ENCODE data around the gene YY1. TPM values are rescaled to one million over a fixed set of nuclear protein-coding genes. Genes with fewer than 3 reads are reported as not detected.

The YY1 gene
- polyA plus RNA-seq, 3 donors = 13.3 to 35.2 (median 15.7) TPM

GRCh38 chr14:100211893-100212292 is 27.1 kb upstream of the YY1 start:
- WGBS (ENCODE audit: insufficient coverage) = 98% methylated on average over 5 of the region's 7 CpGs
- H3K36me3 ChIP-seq (replicated peaks in 1 of 2; ENCODE audit: control insufficient read depth in 1 of 2, insufficient read depth in 2 of 2, low read length in 2 of 2) = no peaks in the 10 kb centered on the region
- H3K27me3 Mint-ChIP-seq (ENCODE audit: low read depth in 3 of 3) = peaks cover 0 to 2% (median 0%) of the 10 kb centered on the region in 3 donors
- peaks cover 20% of the 10 kb centered on the region for H3K4me1 Mint-ChIP-seq
- intact Hi-C loops (cut with micrococcal nuclease) = no loop called here
- H3K9me3 Mint-ChIP-seq = peaks cover 0 to 8% (median 6%) of the 10 kb centered on the region in 7 donors
- H3K9ac ChIP-seq (ENCODE audit: insufficient read depth, low read length, poor library complexity, severe bottlenecking) = no peak overlapping the region
- H3K4me1 ChIP-seq (ENCODE audit: control insufficient read depth in 1 of 2, insufficient read depth in 2 of 2, low read length in 2 of 2) = peaks cover 16 to 26% of the 10 kb centered on the region in 2 donors
- peaks cover 5% of the 10 kb centered on the region for H3K79me2 ChIP-seq (ENCODE audit: insufficient read depth, low read length)
- H3K4me2 ChIP-seq (replicated peaks; ENCODE audit: extremely low read depth, low read length, poor library complexity, severe bottlenecking) = no peak overlapping the region
- H3K36me3 Mint-ChIP-seq = no peaks in the 10 kb centered on the region
- no peak for DNase-seq
- H3K4me3 Mint-ChIP-seq = peak overlapping the region in 1 of 2 donors; percentile 16
- H2AFZ ChIP-seq (ENCODE audit: insufficient read depth, low read depth, low read length, poor library complexity, severe bottlenecking) = no peak overlapping the region
- no peak overlapping the region for H3K4me3 ChIP-seq (replicated peaks in 1 of 3; ENCODE audit: low read depth in 2 of 3, low read length in 3 of 3)
- no peak overlapping the region for H3K27ac Mint-ChIP-seq
- TF ChIP-seq, protein P1, sequence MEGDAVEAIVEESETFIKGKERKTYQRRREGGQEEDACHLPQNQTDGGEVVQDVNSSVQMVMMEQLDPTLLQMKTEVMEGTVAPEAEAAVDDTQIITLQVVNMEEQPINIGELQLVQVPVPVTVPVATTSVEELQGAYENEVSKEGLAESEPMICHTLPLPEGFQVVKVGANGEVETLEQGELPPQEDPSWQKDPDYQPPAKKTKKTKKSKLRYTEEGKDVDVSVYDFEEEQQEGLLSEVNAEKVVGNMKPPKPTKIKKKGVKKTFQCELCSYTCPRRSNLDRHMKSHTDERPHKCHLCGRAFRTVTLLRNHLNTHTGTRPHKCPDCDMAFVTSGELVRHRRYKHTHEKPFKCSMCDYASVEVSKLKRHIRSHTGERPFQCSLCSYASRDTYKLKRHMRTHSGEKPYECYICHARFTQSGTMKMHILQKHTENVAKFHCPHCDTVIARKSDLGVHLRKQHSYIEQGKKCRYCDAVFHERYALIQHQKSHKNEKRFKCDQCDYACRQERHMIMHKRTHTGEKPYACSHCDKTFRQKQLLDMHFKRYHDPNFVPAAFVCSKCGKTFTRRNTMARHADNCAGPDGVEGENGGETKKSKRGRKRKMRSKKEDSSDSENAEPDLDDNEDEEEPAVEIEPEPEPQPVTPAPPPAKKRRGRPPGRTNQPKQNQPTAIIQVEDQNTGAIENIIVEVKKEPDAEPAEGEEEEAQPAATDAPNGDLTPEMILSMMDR (IDR thresholded peaks at IDR 0.05) = no peak
- no peak overlapping the region for H3K27ac ChIP-seq (ENCODE audit: low read depth in 1 of 2, low read length in 2 of 2)
- H3K27me3 ChIP-seq (ENCODE audit: control insufficient read depth in 2 of 2, insufficient read depth in 2 of 2, low read length in 2 of 2) = no peaks in the 10 kb centered on the region
- H3K9me3 ChIP-seq (replicated peaks in 1 of 2; ENCODE audit: control insufficient read depth in 1 of 2, insufficient read depth in 1 of 2, low read length in 2 of 2) = peaks cover 0 to 5% of the 10 kb centered on the region in 2 donors
- H4K20me1 ChIP-seq (ENCODE audit: insufficient read depth, low read length) = no peaks in the 10 kb centered on the region

DNA sequence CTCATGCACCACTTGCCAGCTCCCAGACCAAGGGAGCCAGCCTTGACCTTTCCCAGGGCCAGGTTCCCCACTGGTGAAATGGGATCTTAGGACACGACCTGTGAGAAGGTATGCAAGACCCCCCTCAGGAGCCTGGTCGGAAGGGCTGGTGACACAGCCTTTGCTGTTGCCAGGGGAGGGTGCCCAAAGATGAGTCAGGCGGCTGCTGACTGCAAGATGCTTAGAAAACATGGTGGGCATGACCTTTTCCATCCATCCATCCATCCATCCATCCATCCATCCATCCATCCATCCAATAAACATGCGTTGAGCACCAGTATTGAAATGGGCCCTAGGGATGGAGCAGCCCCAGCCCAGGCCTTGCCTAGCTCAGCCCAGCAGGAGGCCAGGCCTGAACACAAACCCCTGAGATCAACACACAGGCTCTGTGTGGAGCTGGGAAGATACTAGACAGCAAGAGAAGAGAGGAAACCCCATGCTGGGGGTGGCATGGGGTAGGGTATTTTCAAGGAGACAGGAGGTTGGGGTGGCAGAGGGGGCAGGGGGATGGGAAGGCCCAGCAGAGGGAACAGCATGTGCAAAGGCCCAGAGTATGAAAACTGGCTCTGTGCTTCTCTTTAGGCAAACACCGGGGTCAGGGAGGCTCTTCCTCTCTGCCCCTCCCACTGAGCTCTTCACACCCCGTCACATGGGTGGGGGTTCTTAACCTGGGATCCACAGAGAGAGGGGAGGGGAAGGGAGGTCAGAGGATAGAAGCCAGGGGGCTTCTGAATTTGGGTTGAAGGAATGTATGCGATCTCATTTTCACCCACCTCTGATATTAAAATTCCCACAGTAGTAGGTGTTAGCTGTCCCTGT is 26.2 kb upstream of the YY1 start:
- 100% methylated on average over 4 of the region's 7 CpGs for WGBS (ENCODE audit: insufficient coverage)
- Histone ChIP-seq H3K27ac (ENCODE audit: low read depth in 1 of 2, low read length in 2 of 2) (no peak overlapping the region), H2AFZ (ENCODE audit: insufficient read depth, low read depth, low read length, poor library complexity, severe bottlenecking) (no peak overlapping the region), H3K4me3 (replicated peaks in 1 of 3; ENCODE audit: low read depth in 2 of 3, low read length in 3 of 3) (no peak overlapping the region), H3K79me2 (ENCODE audit: insufficient read depth, low read length) (peaks cover 5% of the 10 kb centered on the region), H4K20me1 (ENCODE audit: insufficient read depth, low read length) (no peaks in the 10 kb centered on the region), H3K9ac (ENCODE audit: insufficient read depth, low read length, poor library complexity, severe bottlenecking) (no peak overlapping the region), H3K4me1 (ENCODE audit: control insufficient read depth in 1 of 2, insufficient read depth in 2 of 2, low read length in 2 of 2) (peaks cover 16 to 26% of the 10 kb centered on the region in 2 donors), H3K4me2 (replicated peaks; ENCODE audit: extremely low read depth, low read length, poor library complexity, severe bottlenecking) (peak overlapping the region; percentile 91), H3K36me3 (replicated peaks in 1 of 2; ENCODE audit: control insufficient read depth in 1 of 2, insufficient read depth in 2 of 2, low read length in 2 of 2) (no peaks in the 10 kb centered on the region), H3K27me3 (ENCODE audit: control insufficient read depth in 2 of 2, insufficient read depth in 2 of 2, low read length in 2 of 2) (no peaks in the 10 kb centered on the region), H3K9me3 (replicated peaks in 1 of 2; ENCODE audit: control insufficient read depth in 1 of 2, insufficient read depth in 1 of 2, low read length in 2 of 2) (peaks cover 0 to 3% of the 10 kb centered on the region in 2 donors)
- H3K4me3 Mint-ChIP-seq = peak overlapping the region in 1 of 2 donors; percentile 34
- no peak for DNase-seq
- intact Hi-C loops (cut with micrococcal nuclease) = no loop called here
- H3K27ac Mint-ChIP-seq = peak overlapping the region in 1 of 7 donors; percentile 54
- TF ChIP-seq, protein P1 (IDR thresholded peaks at IDR 0.05) = no peak
- no peaks in the 10 kb centered on the region for H3K36me3 Mint-ChIP-seq
- peaks cover 0 to 2% (median 0%) of the 10 kb centered on the region in 3 donors for H3K27me3 Mint-ChIP-seq (ENCODE audit: low read depth in 3 of 3)
- peaks cover 0 to 3% (median 2%) of the 10 kb centered on the region in 7 donors for H3K9me3 Mint-ChIP-seq
- H3K4me1 Mint-ChIP-seq = peaks cover 20% of the 10 kb centered on the region

All from CD14-positive monocyte (primary cell).